Measurements from ENCODE around the gene TACC2. TPM values are rescaled to one million over a fixed set of nuclear protein-coding genes. Genes with fewer than 3 reads are reported as not detected.

Gene TACC2
- total RNA-seq, 4 donors from 2014 or later, result 46.5 to 106 (median 71.6) TPM

DNA sequence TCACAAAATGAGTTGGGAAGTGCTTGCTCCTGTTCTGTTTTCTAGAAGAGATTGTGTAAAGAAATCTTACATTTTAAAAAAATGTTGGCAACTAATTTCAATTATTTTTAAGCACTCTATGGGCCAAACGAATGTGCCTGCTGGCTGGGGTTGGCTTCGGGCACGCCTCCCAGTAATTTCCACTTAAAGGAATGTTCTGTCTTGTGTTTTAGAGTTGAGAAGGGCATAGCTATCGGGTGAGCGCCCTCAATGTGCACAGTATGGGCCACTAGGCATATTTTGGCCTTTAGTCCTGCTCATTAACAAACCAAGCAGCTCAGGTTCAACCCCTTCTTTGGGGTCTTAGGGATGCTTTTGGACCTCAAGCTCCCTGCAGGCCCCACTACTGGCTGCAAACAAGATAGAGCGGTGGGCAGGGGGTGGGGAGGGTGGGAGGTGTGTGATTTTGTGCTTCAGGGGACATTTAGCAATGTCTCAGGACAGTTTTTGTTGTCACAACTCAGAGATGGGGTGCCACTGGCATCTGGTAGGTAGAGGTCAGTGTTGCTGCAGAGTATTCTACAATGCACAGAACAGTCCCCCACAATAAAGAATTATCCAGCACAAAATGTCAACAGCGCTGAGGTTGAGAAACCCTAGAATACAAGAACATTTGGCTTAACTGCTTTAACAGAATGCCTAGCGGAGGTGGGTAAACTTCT lies 40.7 kb downstream of the TACC2 start:
- TF ChIP-seq, protein P1, sequence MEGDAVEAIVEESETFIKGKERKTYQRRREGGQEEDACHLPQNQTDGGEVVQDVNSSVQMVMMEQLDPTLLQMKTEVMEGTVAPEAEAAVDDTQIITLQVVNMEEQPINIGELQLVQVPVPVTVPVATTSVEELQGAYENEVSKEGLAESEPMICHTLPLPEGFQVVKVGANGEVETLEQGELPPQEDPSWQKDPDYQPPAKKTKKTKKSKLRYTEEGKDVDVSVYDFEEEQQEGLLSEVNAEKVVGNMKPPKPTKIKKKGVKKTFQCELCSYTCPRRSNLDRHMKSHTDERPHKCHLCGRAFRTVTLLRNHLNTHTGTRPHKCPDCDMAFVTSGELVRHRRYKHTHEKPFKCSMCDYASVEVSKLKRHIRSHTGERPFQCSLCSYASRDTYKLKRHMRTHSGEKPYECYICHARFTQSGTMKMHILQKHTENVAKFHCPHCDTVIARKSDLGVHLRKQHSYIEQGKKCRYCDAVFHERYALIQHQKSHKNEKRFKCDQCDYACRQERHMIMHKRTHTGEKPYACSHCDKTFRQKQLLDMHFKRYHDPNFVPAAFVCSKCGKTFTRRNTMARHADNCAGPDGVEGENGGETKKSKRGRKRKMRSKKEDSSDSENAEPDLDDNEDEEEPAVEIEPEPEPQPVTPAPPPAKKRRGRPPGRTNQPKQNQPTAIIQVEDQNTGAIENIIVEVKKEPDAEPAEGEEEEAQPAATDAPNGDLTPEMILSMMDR (IDR thresholded peaks at IDR 0.05), result peak in 2 of 6 experiments; percentile 4 to 23
- no peak for TF ChIP-seq POLR2A (IDR thresholded peaks at IDR 0.05)
- Histone ChIP-seq H3K4me3 (no peak overlapping the region), H3K36me3 (no peaks in the 10 kb centered on the region), H3K4me1 (peaks cover 0 to 47% (median 0%) of the 10 kb centered on the region in 3 donors), H3K9me3 (no peaks in the 10 kb centered on the region), H3K27ac (peak overlapping the region in 3 of 4 donors; percentile 51 to 59 (median 56)), H3K27me3 (no peaks in the 10 kb centered on the region)
- WGBS, 2 donors, result 56 to 64% methylated on average over 7 to 8 of the region's 8 CpGs
- no peak for DNase-seq
- intact Hi-C loops (cut with DNase I), result no loop called here

DNA sequence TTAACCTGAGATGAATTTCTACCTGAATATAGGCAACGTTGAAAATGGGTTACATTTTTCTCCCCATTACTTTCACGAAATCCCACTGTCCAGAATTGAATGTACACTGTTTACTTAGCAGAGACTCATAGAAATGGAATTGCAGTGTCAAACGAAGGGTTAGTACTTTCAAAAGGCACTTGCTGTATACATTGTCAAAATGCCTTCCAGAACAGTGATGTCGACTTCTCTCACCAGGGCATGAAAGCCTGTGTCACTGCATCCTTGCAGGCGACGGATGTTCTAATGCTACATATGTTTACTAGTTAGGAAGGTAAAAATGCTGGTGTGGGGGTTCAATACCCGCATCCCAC lies 41.2 kb downstream of the TACC2 start:
- no peak for TF ChIP-seq POLR2A (IDR thresholded peaks at IDR 0.05)
- TF ChIP-seq, protein P1 (IDR thresholded peaks at IDR 0.05), result no peak
- Histone ChIP-seq H3K4me3 (no peak overlapping the region), H3K27ac (peak overlapping the region in 3 of 4 donors; percentile 51 to 59 (median 56)), H3K9me3 (no peaks in the 10 kb centered on the region), H3K4me1 (peaks cover 0 to 47% (median 0%) of the 10 kb centered on the region in 3 donors), H3K36me3 (no peaks in the 10 kb centered on the region), H3K27me3 (no peaks in the 10 kb centered on the region)
- 67% methylated on average over 7 of the region's 7 CpGs for WGBS, 2 donors
- intact Hi-C loops (cut with DNase I), result no loop called here
- DNase-seq, result no peak

DNA sequence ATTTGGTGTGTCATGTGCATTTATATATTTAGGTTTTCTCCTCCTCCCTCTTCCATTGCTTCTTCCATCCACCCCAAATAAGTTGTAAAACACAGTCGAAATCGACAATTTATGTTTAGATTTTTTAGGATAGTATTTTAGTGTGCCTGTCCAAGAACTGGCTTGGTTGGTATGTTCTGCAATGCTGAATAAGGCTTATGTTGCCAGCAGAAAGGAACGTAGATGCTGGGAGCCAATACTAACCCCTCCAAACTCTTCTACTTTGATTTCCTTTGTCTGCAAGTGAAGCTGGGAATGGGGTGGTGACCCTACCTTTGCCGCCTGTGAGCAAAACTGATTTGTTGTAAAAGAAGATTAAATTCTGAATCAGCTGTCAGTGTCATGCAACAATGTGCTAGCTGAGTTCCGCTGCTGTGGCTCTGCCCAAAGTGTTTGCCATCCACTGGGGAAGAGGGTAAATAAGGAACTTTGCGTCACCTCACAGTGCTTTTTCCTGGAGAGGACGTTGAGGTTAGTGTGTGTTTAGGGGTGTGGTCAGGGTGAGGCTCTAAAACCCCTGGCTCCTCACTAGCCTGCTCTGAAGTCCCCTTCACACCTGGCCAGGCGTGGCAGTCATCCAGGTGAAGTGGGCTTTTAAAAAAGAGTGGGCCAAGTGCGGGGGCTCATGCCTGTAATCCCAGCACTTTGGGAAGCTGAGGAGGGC lies 44.4 kb downstream of the TACC2 start:
- DNase-seq, result no peak
- TF ChIP-seq, protein P1 (IDR thresholded peaks at IDR 0.05), result no peak
- no peak for TF ChIP-seq POLR2A (IDR thresholded peaks at IDR 0.05)
- peaks cover 0 to 47% (median 0%) of the 10 kb centered on the region in 3 donors for H3K4me1 ChIP-seq

DNA sequence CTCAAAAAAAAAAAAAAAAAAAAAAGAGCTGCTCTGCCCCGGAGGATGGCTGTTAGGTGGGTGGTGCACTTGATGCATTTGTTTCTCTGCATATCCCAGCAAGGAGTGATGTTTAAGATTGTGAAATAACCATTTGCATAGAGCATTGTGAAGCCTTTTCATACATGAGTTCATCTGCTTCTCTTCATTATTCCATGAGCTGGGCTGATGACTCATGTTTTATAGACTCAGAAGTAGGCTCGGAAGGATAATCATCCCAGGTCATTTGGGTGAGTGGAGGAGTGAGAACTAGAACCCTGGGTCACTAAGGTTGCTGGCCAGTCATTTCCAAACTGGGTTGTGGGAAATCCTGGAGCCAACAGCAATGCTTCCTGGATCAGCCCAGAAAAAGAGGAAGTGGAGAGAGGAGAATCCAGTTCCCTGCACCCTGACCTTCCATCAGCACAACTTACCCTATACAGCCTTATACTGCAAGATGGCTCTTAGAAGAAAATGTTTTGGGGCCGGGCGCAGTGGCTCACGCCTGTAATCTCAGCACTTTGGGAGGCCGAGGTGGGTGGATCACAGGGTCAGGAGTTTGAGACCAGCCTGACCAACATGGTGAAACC lies 45.3 kb downstream of the TACC2 start:
- 19 to 61% methylated on average over 2 to 6 of the region's 6 CpGs for WGBS, 2 donors
- TF ChIP-seq POLR2A (IDR thresholded peaks at IDR 0.05), result no peak
- TF ChIP-seq, protein P1 (IDR thresholded peaks at IDR 0.05), result no peak
- DNase-seq, result no peak
- H3K27ac ChIP-seq, result peak overlapping the region in 3 of 4 donors; percentile 58 to 82 (median 74)
- no peak overlapping the region for H3K4me3 ChIP-seq
- peaks cover 0 to 46% (median 0%) of the 10 kb centered on the region in 3 donors for H3K4me1 ChIP-seq
- peaks cover 0 to 21% (median 0%) of the 10 kb centered on the region in 3 donors for H3K36me3 ChIP-seq
- H3K9me3 ChIP-seq, result no peaks in the 10 kb centered on the region
- intact Hi-C loops (cut with DNase I), result no loop called here
- peaks cover 0 to 6% (median 0%) of the 10 kb centered on the region in 4 donors for H3K27me3 ChIP-seq

More for the DNA sequence above, 44.4 kb downstream of the TACC2 start:
- H3K9me3 ChIP-seq, result no peaks in the 10 kb centered on the region
- peak overlapping the region; percentile 61 to 82 (median 68) for H3K27ac ChIP-seq
- WGBS, 2 donors, result 51 to 77% methylated on average over 5 to 8 of the region's 9 CpGs
- intact Hi-C loops (cut with DNase I), result no loop called here
- no peak overlapping the region for H3K4me3 ChIP-seq
- peaks cover 0 to 6% (median 0%) of the 10 kb centered on the region in 4 donors for H3K27me3 ChIP-seq
- H3K36me3 ChIP-seq, result peaks cover 0 to 18% (median 0%) of the 10 kb centered on the region in 3 donors
